ENCODE measurements around the gene GPM6B.

GRCh38 chrX:13747836-13748235 is 69.1 kb downstream of the GPM6B start:
- TF ChIP-seq TAF1 (IDR thresholded peaks at IDR 0.05; ENCODE audit: low read depth) (no peak), CTCF (IDR thresholded peaks at IDR 0.05; ENCODE audit: poor library complexity, severe bottlenecking) (no peak), SMC3 (conservative IDR thresholded peaks at IDR 0.05; ENCODE audit: poor library complexity) (no peak), EP300 (conservative IDR thresholded peaks at IDR 0.05; ENCODE audit: poor library complexity, severe bottlenecking) (no peak), RAD21 (conservative IDR thresholded peaks at IDR 0.05) (no peak), EZH2 (IDR thresholded peaks at IDR 0.05; ENCODE audit: borderline replicate concordance, insufficient read depth, low read length, poor library complexity, severe bottlenecking) (no peak)
